Vagina (tissue), 2 donors: ENCODE results near the gene ECPAS.

Experiments
- POLR2A ChIP-seq, 2 donors: fragments of 450-650 bp; IDR thresholded peaks; one replicate each; pipeline ENCODE4 v1.6.1; 2017; ENCODE audit warnings: antibody characterized with exemption in 2 of 2, mild to moderate bottlenecking in 2 of 2, moderate library complexity in 2 of 2
- TF ChIP-seq, protein P1 (sequence below), 3 experiments: fragments of 450-650 bp in 2 of 3; fragments of 200-600 bp in 1 of 3; sonication (generic) in 1 of 3; IDR thresholded peaks; one replicate each; pipeline ENCODE4 v1.5.1; 2017 to 2019; ENCODE audit warnings: antibody characterized with exemption in 3 of 3, mild to moderate bottlenecking in 2 of 3, moderate library complexity in 2 of 3

DNA sequence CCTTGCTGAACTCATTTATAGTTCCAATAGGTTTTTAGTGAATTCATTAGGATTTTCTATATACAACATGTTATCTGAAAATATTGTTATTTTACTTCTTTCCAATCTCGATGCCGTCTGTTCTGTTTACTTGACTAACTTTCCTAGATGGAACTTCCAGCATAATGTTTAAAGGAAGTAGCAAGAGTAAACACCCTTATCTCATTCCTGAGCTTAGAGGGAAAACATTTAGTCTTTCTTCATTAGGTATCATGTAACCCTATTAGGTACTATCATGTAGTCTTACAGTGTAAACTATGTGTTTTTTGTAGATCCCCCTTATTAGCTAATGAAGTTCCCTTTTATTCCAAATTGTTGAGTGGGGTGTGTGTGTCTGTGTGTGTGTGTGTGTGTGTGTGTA, 131.6 kb downstream of the ECPAS start:
- TF ChIP-seq POLR2A (IDR thresholded peaks at IDR 0.05), result no peak
- TF ChIP-seq, protein P1, sequence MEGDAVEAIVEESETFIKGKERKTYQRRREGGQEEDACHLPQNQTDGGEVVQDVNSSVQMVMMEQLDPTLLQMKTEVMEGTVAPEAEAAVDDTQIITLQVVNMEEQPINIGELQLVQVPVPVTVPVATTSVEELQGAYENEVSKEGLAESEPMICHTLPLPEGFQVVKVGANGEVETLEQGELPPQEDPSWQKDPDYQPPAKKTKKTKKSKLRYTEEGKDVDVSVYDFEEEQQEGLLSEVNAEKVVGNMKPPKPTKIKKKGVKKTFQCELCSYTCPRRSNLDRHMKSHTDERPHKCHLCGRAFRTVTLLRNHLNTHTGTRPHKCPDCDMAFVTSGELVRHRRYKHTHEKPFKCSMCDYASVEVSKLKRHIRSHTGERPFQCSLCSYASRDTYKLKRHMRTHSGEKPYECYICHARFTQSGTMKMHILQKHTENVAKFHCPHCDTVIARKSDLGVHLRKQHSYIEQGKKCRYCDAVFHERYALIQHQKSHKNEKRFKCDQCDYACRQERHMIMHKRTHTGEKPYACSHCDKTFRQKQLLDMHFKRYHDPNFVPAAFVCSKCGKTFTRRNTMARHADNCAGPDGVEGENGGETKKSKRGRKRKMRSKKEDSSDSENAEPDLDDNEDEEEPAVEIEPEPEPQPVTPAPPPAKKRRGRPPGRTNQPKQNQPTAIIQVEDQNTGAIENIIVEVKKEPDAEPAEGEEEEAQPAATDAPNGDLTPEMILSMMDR (IDR thresholded peaks at IDR 0.05), result no peak
